SIG-M5 treated with dmso at 0.1 percent for 504 hours (cell line): ENCODE results near the gene CACNG5.
"Not testable (repeated sequence)": the region's sequence is repeated elsewhere in the genome, so short reads cannot be mapped to it uniquely, and the experiment has no call there.

Experiments
- DNase-seq: peaks from one replicate; lab custom pipeline; 2025; ENCODE audit not compliant: unreplicated experiment; lab: John Stamatoyannopoulos, UW

CACNG5 gene

DNA sequence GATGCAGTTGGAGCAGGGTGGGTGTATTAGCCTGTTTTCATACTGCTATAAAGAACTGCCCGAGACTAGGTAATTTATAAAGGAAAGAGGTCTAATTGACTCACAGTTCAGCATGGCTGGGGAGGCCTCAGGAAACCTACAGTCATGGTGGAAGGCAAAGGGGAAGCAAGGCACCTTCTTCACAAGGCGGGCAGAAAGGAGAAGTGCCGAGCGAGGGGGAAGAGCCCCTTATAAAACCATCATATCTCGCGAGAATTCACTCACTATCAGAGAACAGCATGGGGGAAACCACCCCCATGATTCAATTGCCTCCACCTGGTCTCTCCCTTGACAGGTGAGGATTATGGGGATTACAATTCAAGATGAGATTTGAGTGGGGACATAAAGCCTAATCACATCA is 68.4 kb downstream of the CACNG5 start:
- not testable (repeated sequence) for DNase-seq

GRCh38 chr17:66903781-66904180 is 68.9 kb downstream of the CACNG5 start:
- no peak for DNase-seq

GRCh38 chr17:66904760-66905624 is 70.1 kb downstream of the CACNG5 start:
- no peak for DNase-seq

GRCh38 chr17:66906321-66907278 is 71.7 kb downstream of the CACNG5 start:
- peak; percentile 75 for DNase-seq

GRCh38 chr17:66909804-66910373 is 75.0 kb downstream of the CACNG5 start:
- DNase-seq: no peak

DNA sequence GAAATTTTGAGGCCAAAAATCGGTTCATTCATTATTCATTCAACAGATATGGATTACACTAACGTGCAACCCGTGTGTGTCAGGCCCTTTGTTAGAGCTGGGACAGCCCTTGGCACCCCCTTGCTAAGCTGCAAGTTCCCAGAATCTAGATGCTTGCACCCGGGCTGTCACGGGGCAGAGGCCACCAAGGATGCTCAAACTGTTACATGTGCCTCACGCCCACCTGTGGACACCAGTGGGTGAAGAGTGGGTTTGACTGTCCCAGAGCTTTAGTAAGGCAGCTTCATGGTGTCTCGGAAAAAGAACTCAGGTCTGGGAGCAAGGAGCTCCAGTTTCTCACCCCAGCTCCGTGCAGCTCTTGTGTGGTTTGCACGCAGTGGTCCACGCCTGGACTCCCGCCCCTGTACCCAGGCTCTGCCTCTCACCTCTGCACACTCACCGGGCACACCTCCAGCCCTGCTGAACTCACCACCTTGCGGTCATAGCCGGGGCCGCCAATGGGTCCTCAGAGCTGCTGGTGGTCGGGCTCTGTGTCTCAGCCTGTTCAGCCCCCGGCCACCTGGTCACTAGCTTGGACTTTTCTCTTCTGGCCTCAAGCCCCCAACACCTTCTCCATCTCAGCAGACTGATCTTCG is 75.9 kb downstream of the CACNG5 start:
- DNase-seq: no peak

GRCh38 chr17:66915204-66915611 is 80.3 kb downstream of the CACNG5 start:
- peak; percentile 67 for DNase-seq

DNA sequence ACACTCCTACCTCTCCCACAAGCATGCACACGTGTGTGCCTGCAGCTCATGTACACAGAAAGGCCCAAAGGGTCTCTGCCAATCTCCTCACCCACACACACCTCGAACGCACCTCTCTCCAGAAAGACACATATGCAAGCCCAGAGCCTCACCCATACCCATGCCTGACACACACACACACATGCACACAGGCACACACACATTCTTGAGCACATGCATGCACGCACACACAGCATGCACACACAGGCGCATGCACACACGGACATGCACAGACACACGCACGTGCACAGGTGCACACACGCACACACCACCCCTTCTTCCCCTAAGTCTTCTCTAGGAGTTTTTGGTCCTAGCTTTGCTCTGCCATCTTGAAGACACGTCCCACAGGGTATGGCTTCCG is 80.9 kb downstream of the CACNG5 start:
- DNase-seq: no peak

DNA sequence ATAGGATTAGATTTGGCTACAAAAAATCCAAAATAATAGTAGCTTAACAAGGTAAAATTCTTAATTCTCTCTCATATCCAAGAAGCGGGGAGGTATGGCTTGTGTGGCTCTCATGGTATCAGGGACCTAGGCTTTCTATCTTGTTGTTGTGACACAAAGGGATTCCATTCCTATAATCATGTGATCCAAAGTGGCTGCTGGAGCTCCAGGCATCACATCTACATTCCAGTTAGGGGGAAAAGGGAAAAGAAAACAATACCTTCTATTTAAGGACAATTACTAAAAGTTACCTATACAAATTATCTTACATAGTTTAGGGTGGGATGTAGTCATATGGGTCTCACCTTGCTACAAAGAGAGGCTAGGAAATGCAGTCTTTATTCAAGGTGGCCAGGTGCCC is 82.0 kb downstream of the CACNG5 start:
- DNase-seq: no peak

DNA sequence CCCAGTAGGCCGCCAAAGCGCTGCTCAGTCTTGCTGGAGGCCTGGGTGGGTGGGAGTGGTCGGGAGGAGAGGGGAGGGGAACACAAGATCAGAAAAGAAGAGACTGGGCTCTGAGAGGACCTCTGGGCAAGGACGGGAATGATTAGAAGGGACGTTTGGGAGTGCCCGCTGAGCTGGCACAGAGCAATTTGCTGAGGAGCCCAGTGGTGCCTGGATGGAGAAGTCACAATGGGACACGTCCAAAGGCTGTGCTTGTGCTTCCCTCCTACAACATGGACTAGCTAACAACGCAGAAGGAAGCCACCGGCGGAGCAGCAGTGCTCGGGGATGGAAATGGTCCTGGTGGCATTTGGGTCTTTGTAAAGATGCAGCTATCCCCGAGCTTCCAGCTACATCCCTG is 84.0 kb downstream of the CACNG5 start:
- no peak for DNase-seq

DNA sequence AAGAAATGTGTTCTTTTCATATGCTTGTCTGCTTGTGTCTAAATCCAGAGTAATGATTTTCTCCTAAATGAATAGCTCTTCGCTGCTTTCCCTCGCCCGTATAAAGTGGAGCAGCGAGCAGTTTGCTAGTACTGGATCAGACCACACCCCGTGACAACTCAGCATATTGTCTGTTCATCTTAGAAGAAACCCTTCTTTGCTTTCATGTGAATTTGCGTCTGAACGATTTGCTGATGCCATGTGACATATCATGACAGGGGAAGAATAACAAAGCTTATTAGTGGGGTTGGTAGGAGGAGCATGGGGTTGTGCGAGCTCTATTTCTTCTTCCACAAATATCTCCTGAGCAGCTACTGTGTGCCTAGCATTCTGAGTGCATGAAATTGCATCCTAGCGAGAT is 85.5 kb downstream of the CACNG5 start:
- DNase-seq: no peak

GRCh38 chr17:66920950-66921349 is 86.0 kb downstream of the CACNG5 start:
- no peak for DNase-seq

DNA sequence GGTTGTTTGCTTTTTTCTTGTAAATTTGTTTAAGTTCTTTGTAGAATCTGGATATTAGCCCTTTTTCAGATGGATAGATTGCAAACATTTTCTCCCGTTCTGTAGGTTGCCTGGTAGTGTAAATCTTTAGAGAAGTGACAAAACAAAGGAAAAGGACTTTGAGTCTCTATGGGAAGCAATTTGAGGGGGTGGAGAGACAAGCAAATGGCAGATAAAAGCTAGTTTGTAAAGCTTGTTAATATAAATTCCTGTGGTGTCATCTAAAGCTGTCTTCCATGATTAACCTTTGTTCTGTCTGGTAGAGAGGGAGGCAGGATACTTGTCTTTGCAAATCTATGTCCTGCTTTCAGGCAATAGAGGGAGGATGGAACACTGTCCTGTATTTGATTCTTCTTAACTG is 89.0 kb downstream of the CACNG5 start:
- DNase-seq: no peak

GRCh38 chr17:66925811-66926500 is 91.0 kb downstream of the CACNG5 start:
- no peak for DNase-seq

- no peak for DNase-seq
Observed at GRCh38 chr17:66928949-66929348, 94.0 kb downstream of the CACNG5 start.

DNA sequence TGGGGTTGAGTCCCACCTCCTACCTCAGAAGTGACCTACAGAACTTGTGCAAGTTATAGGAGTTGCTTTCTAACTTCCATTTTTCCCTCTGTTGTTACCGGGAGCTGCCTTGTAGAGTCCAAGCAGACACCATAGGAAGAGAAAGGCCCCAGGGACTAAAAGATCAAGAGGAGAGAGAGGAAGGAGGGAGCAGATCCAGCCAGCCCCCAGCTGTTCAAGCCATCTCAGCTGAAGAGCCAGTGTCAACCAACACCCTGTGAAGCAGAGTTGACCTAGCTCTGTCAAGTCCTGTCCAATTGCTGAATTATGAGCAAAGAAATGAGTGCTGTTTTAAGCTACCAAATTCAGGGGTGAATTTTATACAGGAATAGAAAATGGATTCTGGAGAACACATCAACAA is 94.7 kb downstream of the CACNG5 start:
- no peak for DNase-seq

- DNase-seq: peak; percentile 16
Observed at GRCh38 chr17:66930933-66931332, 96.0 kb downstream of the CACNG5 start.

DNA sequence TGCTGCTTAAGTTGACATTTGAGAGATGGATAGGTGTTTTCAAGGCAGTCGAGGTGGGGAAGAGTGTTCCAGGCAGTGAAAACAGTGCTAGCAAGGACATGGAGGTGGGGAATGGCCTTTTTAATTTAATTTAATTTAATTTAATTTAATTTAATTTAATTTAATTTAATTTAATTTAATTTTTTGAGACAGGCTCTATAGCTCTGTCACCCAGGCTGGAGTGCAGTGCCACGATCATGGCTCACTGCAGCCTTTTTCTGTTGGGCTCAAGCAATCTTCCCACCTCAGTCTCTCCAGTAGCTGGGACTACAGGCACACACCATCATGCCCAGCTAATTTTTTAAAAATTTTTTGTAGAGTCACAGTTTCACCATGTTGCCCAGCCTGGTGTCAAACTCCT is 97.4 kb downstream of the CACNG5 start:
- no peak for DNase-seq

GRCh38 chr17:66934040-66934439 is 99.1 kb downstream of the CACNG5 start:
- no peak for DNase-seq
